NT2/D1 (cell line): ENCODE data around the gene SLC25A21.
"Not testable (repeated sequence)": the region's sequence is repeated elsewhere in the genome, so short reads cannot be mapped to it uniquely, and the experiment has no call there.

ENCODE experiments used
- SUZ12 ChIP-seq: IDR thresholded peaks from 2 replicates; pipeline ENCODE4 v1.6.1; 2011; ENCODE audit not compliant: insufficient read length, insufficient read depth; ENCODE audit errors: extremely low read depth
- YY1 ChIP-seq: IDR thresholded peaks from 2 replicates; pipeline ENCODE4 v1.6.1; 2011; ENCODE audit not compliant: insufficient read length, insufficient read depth
- ZNF274 ChIP-seq: IDR thresholded peaks from 2 replicates; pipeline ENCODE4 v1.6.1; 2011; ENCODE audit warnings: mild to moderate bottlenecking, low read depth, low read length

DNA sequence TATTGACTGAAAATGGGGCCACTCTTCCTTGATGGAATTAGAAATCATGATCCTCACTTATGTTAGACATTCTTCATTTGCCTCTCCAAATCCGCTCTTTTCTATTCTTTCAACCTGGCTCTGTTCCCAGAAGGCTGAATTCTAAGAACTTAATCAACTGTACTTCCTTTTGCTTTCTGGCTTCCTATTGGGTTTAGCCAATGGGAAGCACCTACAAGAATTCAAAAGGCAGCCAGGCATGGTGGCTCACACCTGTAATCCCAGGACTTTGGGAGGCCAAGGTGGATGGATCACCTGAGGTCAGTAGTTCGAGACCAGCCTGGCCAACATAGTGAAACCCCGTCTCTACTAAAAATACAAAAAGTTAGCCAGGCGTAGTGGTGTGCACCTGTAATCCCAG is 98.1 kb downstream of the SLC25A21 start:
- TF ChIP-seq ZNF274, YY1, SUZ12: not testable (repeated sequence)
